Measurements from ENCODE around the gene TNRC18. TPM values are rescaled to one million over a fixed set of nuclear protein-coding genes. Genes with fewer than 3 reads are reported as not detected.

The TNRC18 gene
- polyA plus RNA-seq, 1 donor from 2014 or later, result 23.6 TPM

DNA sequence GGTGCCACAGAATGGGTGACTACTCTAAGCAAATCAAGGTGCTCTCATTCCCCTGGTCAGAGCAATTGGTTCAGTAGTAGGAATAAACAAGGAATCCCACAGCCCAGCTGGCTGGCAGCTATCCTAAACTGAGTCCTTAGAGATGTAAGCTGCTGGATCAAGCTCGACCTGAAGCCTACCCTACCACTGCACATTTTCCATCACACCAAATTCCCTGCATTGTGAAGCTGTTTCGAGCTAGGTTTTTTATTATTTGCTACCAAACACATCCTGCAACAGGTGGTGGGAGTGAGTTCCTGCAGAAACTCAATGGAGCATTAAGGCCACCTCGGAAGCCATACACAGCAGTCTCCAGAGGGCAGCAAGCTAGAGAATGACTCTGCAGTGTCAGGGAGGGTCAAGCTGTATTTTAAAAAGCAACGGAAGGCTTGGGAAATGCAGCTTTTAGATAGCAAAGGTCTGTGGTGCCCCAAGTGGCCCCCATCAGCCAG, 33.7 kb upstream of the TNRC18 start:
- H3K27me3 ChIP-seq (ENCODE audit: insufficient read depth, low read depth, low read length), result no peaks in the 10 kb centered on the region
- H3K4me3 ChIP-seq (ENCODE audit: low read length), result no peak overlapping the region
- TF ChIP-seq TAF1 (IDR thresholded peaks at IDR 0.05; ENCODE audit: low read depth), result no peak
- no peaks in the 10 kb centered on the region for H4K20me1 ChIP-seq (ENCODE audit: insufficient read depth)
- no peaks in the 10 kb centered on the region for H3K9me3 ChIP-seq (ENCODE audit: low read length)
- H3K79me2 ChIP-seq (replicated peaks; ENCODE audit: insufficient read depth, low read length), result no peaks in the 10 kb centered on the region
- H2AFZ ChIP-seq (ENCODE audit: low read depth, low read length), result no peak overlapping the region
- no peak overlapping the region for H3K4me2 ChIP-seq (ENCODE audit: low read length)
- H3K9ac ChIP-seq (ENCODE audit: low read length), result no peak overlapping the region
- no peak overlapping the region for H3K27ac ChIP-seq (ENCODE audit: low read length)
- no peaks in the 10 kb centered on the region for H3F3A ChIP-seq (ENCODE audit: insufficient read depth, low read length, poor library complexity, severe bottlenecking)
- no peaks in the 10 kb centered on the region for H3K36me3 ChIP-seq (ENCODE audit: insufficient read depth, low read length)
- no peaks in the 10 kb centered on the region for H3K9me2 ChIP-seq (ENCODE audit: insufficient read depth, low read length)

DNA sequence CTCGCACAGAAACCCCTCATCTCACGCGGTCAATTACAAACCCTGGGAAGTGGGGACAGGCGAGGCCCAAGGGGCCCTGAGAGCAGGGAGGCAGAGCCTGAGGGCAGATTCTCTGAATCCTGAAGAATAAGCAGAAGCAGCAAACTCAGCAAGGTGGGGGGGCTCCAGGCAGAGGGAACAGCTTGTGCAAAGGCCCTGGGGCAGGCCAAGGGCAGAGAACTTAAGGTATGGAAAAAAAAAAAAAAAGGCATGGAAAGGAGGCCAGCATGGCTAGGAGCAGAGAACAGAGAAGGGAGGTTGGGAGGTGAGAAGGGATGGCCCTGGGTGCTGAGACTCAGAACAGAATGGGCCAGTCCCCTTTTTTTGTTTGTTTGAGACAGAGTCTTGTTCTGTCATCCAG, 32.8 kb upstream of the TNRC18 start:
- Histone ChIP-seq H3K4me3 (ENCODE audit: low read length) (no peak overlapping the region), H3K27ac (ENCODE audit: low read length) (no peak overlapping the region), H3K36me3 (ENCODE audit: insufficient read depth, low read length) (no peaks in the 10 kb centered on the region), H3K27me3 (ENCODE audit: insufficient read depth, low read depth, low read length) (no peaks in the 10 kb centered on the region), H3K4me2 (ENCODE audit: low read length) (no peak overlapping the region), H2AFZ (ENCODE audit: low read depth, low read length) (no peak overlapping the region), H3F3A (ENCODE audit: insufficient read depth, low read length, poor library complexity, severe bottlenecking) (no peaks in the 10 kb centered on the region), H3K9ac (ENCODE audit: low read length) (no peak overlapping the region), H3K79me2 (replicated peaks; ENCODE audit: insufficient read depth, low read length) (no peaks in the 10 kb centered on the region), H3K9me2 (ENCODE audit: insufficient read depth, low read length) (no peaks in the 10 kb centered on the region), H4K20me1 (ENCODE audit: insufficient read depth) (no peaks in the 10 kb centered on the region), H3K9me3 (ENCODE audit: low read length) (no peaks in the 10 kb centered on the region)
- TF ChIP-seq, protein P1, sequence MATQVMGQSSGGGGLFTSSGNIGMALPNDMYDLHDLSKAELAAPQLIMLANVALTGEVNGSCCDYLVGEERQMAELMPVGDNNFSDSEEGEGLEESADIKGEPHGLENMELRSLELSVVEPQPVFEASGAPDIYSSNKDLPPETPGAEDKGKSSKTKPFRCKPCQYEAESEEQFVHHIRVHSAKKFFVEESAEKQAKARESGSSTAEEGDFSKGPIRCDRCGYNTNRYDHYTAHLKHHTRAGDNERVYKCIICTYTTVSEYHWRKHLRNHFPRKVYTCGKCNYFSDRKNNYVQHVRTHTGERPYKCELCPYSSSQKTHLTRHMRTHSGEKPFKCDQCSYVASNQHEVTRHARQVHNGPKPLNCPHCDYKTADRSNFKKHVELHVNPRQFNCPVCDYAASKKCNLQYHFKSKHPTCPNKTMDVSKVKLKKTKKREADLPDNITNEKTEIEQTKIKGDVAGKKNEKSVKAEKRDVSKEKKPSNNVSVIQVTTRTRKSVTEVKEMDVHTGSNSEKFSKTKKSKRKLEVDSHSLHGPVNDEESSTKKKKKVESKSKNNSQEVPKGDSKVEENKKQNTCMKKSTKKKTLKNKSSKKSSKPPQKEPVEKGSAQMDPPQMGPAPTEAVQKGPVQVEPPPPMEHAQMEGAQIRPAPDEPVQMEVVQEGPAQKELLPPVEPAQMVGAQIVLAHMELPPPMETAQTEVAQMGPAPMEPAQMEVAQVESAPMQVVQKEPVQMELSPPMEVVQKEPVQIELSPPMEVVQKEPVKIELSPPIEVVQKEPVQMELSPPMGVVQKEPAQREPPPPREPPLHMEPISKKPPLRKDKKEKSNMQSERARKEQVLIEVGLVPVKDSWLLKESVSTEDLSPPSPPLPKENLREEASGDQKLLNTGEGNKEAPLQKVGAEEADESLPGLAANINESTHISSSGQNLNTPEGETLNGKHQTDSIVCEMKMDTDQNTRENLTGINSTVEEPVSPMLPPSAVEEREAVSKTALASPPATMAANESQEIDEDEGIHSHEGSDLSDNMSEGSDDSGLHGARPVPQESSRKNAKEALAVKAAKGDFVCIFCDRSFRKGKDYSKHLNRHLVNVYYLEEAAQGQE (IDR thresholded peaks at IDR 0.05; ENCODE audit: borderline replicate concordance), result no peak
- TF ChIP-seq EZH2 (IDR thresholded peaks at IDR 0.05; ENCODE audit: borderline replicate concordance, insufficient read depth, low read length, poor library complexity, severe bottlenecking), result no peak
- no peak for TF ChIP-seq RAD21 (conservative IDR thresholded peaks at IDR 0.05)
- no peak for TF ChIP-seq MXI1 (conservative IDR thresholded peaks at IDR 0.05; ENCODE audit: poor library complexity, severe bottlenecking)
- TF ChIP-seq TAF1 (IDR thresholded peaks at IDR 0.05; ENCODE audit: low read depth), result no peak
- TF ChIP-seq POLR2AphosphoS5 (IDR thresholded peaks at IDR 0.05), result no peak
- no peak for TF ChIP-seq CTCF (IDR thresholded peaks at IDR 0.05; ENCODE audit: poor library complexity, severe bottlenecking)
- no peak for TF ChIP-seq EP300 (conservative IDR thresholded peaks at IDR 0.05; ENCODE audit: poor library complexity, severe bottlenecking)
- TF ChIP-seq SMC3 (conservative IDR thresholded peaks at IDR 0.05; ENCODE audit: poor library complexity), result no peak
